ENCODE data around the gene SLC38A8. TPM values are rescaled to one million over a fixed set of nuclear protein-coding genes. Genes with fewer than 3 reads are reported as not detected.

SLC38A8 gene
- polyA plus RNA-seq, 1 donor from 2014 or later, result not detected

- Histone ChIP-seq H3K9ac (ENCODE audit: low read length) (no peak overlapping the region), H3K4me3 (ENCODE audit: low read length) (no peak overlapping the region), H4K20me1 (ENCODE audit: insufficient read depth) (no peaks in the 10 kb centered on the region), H3K9me3 (ENCODE audit: low read length) (no peaks in the 10 kb centered on the region), H3K9me2 (ENCODE audit: insufficient read depth, low read length) (no peaks in the 10 kb centered on the region), H2AFZ (ENCODE audit: low read depth, low read length) (no peak overlapping the region), H3K27me3 (ENCODE audit: insufficient read depth, low read depth, low read length) (no peaks in the 10 kb centered on the region), H3K36me3 (ENCODE audit: insufficient read depth, low read length) (no peaks in the 10 kb centered on the region), H3K27ac (ENCODE audit: low read length) (no peak overlapping the region), H3K4me2 (ENCODE audit: low read length) (no peak overlapping the region), H3F3A (ENCODE audit: insufficient read depth, low read length, poor library complexity, severe bottlenecking) (no peaks in the 10 kb centered on the region), H3K79me2 (replicated peaks; ENCODE audit: insufficient read depth, low read length) (no peaks in the 10 kb centered on the region)
- TF ChIP-seq EZH2 (IDR thresholded peaks at IDR 0.05; ENCODE audit: borderline replicate concordance, insufficient read depth, low read length, poor library complexity, severe bottlenecking) (no peak), RAD21 (conservative IDR thresholded peaks at IDR 0.05) (no peak), MXI1 (conservative IDR thresholded peaks at IDR 0.05; ENCODE audit: poor library complexity, severe bottlenecking) (no peak), SMC3 (conservative IDR thresholded peaks at IDR 0.05; ENCODE audit: poor library complexity) (no peak), TAF1 (IDR thresholded peaks at IDR 0.05; ENCODE audit: low read depth) (no peak), EP300 (conservative IDR thresholded peaks at IDR 0.05; ENCODE audit: poor library complexity, severe bottlenecking) (no peak), REST (IDR thresholded peaks at IDR 0.05; ENCODE audit: borderline replicate concordance) (no peak), CTCF (IDR thresholded peaks at IDR 0.05; ENCODE audit: poor library complexity, severe bottlenecking) (no peak), POLR2AphosphoS5 (IDR thresholded peaks at IDR 0.05) (no peak)
These were observed 41.5 kb downstream of the SLC38A8 start for GRCh38 chr16:84000989-84001642.

- H3K79me2 ChIP-seq (replicated peaks; ENCODE audit: insufficient read depth, low read length), result no peaks in the 10 kb centered on the region
These were observed 44.5 kb downstream of the SLC38A8 start for GRCh38 chr16:83998091-83998490.

More at GRCh38 chr16:83998091-83998490, 44.5 kb downstream of the SLC38A8 start:
- no peaks in the 10 kb centered on the region for H3K9me2 ChIP-seq (ENCODE audit: insufficient read depth, low read length)
- no peaks in the 10 kb centered on the region for H3K9me3 ChIP-seq (ENCODE audit: low read length)
- H2AFZ ChIP-seq (ENCODE audit: low read depth, low read length), result no peak overlapping the region
- no peaks in the 10 kb centered on the region for H3K27me3 ChIP-seq (ENCODE audit: insufficient read depth, low read depth, low read length)
- no peak for TF ChIP-seq EZH2 (IDR thresholded peaks at IDR 0.05; ENCODE audit: borderline replicate concordance, insufficient read depth, low read length, poor library complexity, severe bottlenecking)
- no peak for TF ChIP-seq CTCF (IDR thresholded peaks at IDR 0.05; ENCODE audit: poor library complexity, severe bottlenecking)
- TF ChIP-seq SMC3 (conservative IDR thresholded peaks at IDR 0.05; ENCODE audit: poor library complexity), result no peak
- TF ChIP-seq MXI1 (conservative IDR thresholded peaks at IDR 0.05; ENCODE audit: poor library complexity, severe bottlenecking), result no peak
- TF ChIP-seq RAD21 (conservative IDR thresholded peaks at IDR 0.05), result no peak
- TF ChIP-seq REST (IDR thresholded peaks at IDR 0.05; ENCODE audit: borderline replicate concordance), result no peak
- TF ChIP-seq POLR2AphosphoS5 (IDR thresholded peaks at IDR 0.05), result no peak
- no peak for TF ChIP-seq TAF1 (IDR thresholded peaks at IDR 0.05; ENCODE audit: low read depth)
- TF ChIP-seq EP300 (conservative IDR thresholded peaks at IDR 0.05; ENCODE audit: poor library complexity, severe bottlenecking), result no peak
- no peaks in the 10 kb centered on the region for H4K20me1 ChIP-seq (ENCODE audit: insufficient read depth)
- no peaks in the 10 kb centered on the region for H3F3A ChIP-seq (ENCODE audit: insufficient read depth, low read length, poor library complexity, severe bottlenecking)
- no peak overlapping the region for H3K27ac ChIP-seq (ENCODE audit: low read length)
- H3K4me3 ChIP-seq (ENCODE audit: low read length), result no peak overlapping the region
- H3K4me2 ChIP-seq (ENCODE audit: low read length), result no peak overlapping the region
- H3K9ac ChIP-seq (ENCODE audit: low read length), result no peak overlapping the region
- H3K36me3 ChIP-seq (ENCODE audit: insufficient read depth, low read length), result no peaks in the 10 kb centered on the region
